ENCODE measurements around the gene RPS27L.
A peak's percentile ranks its signal among the peaks of the same experiment; 100 is the strongest.

Gene RPS27L

DNA sequence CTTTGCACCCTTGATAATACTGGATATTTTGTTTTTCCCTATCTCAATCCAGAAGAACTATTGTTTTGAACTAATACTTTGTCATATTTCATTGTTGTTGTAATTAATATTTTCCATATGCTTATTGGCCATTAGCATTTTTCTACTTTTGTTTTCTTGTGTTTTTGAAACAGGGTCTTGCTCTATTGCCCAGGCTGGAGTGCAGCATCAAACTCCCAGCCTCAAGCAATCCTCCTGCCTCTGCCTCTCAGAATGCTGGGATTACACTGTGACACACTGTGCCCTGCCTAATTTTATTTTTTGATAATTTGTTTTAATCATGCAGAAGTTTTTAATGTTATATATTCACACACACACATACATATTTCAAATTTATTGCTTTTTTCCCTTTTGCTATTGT, 3.4 kb upstream of the RPS27L start:
- no peak for DNase-seq (ENCODE audit: extremely low read depth, low read depth)
- no peak for TF ChIP-seq CTCF (IDR thresholded peaks at IDR 0.05; ENCODE audit: low read depth, low read length, missing control alignments)
- H3K4me3 ChIP-seq (replicated peaks; ENCODE audit: low read depth, low read length), result no peak overlapping the region

GRCh38 chr15:63157891-63158431, 684 bp upstream of the RPS27L start:
- peak overlapping the region; percentile 82 for H3K4me3 ChIP-seq (replicated peaks; ENCODE audit: low read depth, low read length)
- TF ChIP-seq CTCF (IDR thresholded peaks at IDR 0.05; ENCODE audit: low read depth, low read length, missing control alignments), result peak; percentile 17
- DNase-seq (ENCODE audit: extremely low read depth, low read depth), result no peak

DNA sequence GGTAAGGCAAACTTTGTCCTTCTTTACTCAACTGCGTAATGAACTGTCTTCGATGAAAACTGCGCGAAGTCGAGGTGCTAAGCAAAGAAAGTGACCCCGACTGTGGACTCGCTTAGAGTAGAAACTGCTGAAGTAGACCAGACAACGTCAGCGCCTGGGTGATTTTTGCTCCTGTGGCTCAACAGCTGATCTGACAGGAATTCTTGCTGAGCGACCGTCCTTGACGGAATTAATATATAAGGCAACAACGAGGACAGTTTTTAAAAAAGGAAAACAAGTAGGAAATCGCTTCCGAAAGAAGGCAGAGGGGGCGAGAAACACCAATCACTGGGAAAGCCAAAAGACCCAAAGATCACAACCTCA, 541 bp downstream of the RPS27L start:
- peak overlapping the region; percentile 82 for H3K4me3 ChIP-seq (replicated peaks; ENCODE audit: low read depth, low read length)
- TF ChIP-seq CTCF (IDR thresholded peaks at IDR 0.05; ENCODE audit: low read depth, low read length, missing control alignments), result no peak
- no peak for DNase-seq (ENCODE audit: extremely low read depth, low read depth)

DNA sequence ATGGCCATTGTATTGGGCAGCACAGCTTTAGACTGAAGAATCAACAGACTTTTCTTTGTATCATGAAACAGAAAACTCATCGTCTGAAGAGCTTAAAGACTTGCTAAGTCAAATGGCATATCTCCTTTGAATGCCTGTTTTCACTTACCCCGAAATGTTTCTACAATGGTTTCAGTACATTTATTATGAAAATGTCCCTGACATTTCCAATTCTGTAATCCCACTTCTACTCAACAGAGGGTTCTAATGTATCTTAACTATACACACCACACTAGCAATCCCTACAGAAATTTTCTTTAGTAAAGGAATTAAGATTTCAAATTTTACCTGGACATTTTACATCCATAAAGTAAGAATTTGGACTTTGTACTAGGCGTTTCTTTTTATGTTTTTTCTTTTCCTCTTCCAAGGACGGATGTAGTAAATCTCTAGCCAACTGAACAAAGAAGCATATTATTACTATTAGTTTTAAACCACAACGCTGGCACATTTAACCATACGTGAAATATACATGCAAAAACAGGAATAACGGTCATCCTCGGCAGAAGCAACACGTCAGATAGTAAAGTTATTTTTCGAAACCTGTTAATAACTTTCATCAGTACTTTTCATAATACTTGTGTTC, 1.1 kb downstream of the RPS27L start:
- no peak for TF ChIP-seq CTCF (IDR thresholded peaks at IDR 0.05; ENCODE audit: low read depth, low read length, missing control alignments)
- DNase-seq (ENCODE audit: extremely low read depth, low read depth), result no peak
- peak overlapping the region; percentile 82 for H3K4me3 ChIP-seq (replicated peaks; ENCODE audit: low read depth, low read length)

DNA sequence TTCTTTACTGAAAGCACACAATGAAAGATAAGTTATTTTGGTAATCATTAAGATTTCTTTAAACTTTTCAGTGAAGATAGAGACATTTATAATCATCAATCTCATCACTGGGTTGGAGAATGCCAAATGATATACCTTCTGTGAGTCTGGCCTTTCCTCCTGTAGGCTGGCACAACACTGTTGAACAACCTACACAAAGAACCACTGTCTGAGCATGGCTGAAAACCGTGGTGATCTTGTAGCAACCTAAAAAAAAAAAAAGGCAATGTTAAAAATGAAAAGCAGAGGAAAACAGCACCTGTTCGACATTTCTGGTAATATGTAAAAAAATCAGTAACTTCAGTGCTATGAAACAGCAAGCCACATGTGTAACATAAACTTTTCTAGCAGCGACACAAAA, 1.8 kb downstream of the RPS27L start:
- H3K4me3 ChIP-seq (replicated peaks; ENCODE audit: low read depth, low read length), result peak overlapping the region; percentile 82

DNA sequence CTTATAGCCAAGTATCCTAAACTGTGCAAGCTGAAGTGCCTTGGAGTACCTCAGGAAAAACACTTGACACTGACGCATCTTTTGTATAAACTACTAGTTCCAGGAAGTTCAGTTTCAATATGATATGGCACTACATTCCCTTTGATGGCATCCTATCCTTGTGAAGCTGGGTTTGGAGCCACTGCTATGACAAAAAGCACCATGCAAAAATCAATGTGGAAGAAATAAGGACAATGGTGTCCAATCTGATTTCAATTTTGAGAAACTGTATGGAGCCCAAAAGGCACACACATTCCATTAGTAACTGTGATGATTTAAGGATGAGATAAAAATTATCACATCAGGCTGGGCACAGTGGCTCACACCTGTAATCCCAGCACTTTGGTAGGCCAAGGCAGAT, 5.6 kb downstream of the RPS27L start:
- no peak for TF ChIP-seq CTCF (IDR thresholded peaks at IDR 0.05; ENCODE audit: low read depth, low read length, missing control alignments)
- H3K4me3 ChIP-seq (replicated peaks; ENCODE audit: low read depth, low read length), result no peak overlapping the region
- DNase-seq (ENCODE audit: extremely low read depth, low read depth), result no peak

More for the DNA sequence above, 1.8 kb downstream of the RPS27L start:
- no peak for DNase-seq (ENCODE audit: extremely low read depth, low read depth)
- no peak for TF ChIP-seq CTCF (IDR thresholded peaks at IDR 0.05; ENCODE audit: low read depth, low read length, missing control alignments)

- no peak overlapping the region for H3K4me3 ChIP-seq (replicated peaks; ENCODE audit: low read depth, low read length)
- no peak for TF ChIP-seq CTCF (IDR thresholded peaks at IDR 0.05; ENCODE audit: low read depth, low read length, missing control alignments)
- DNase-seq (ENCODE audit: extremely low read depth, low read depth), result no peak
These were observed 10.6 kb downstream of the RPS27L start for GRCh38 chr15:63146684-63147083.

Measured in HFF-Myc (cell line).